Measurements from ENCODE around the gene GALNT18. TPM values are rescaled to one million over a fixed set of nuclear protein-coding genes. Genes with fewer than 3 reads are reported as not detected.

The GALNT18 gene
- total RNA-seq, 2 donors from 2014 or later = 29.4 to 105 TPM

DNA sequence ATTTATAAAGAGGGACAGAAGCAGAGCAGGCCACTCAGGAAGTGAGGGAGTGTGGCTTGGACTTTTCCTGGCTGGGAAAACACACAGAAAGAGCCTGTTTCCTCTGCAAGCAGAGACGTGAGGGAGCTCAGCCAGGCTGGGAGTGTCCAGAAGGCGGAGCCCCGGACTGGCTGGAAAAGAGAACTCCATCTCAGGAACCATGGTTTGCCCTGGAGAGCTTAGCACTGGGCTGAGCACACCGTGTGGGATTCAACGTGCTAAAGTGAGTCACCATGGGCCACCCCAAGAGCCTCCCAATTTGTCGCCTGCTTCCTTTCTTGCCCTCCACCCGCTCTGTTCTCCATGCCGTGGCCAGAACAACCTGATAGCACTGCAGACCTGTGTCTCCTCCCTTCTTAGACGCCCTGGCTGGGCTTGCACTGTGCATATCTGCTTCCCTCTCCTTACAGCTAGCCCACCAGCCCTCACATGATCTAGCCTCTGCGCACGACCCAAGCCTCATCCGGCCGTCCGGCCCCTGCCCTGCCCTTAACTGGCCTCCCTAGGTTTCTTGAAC lies 51.8 kb downstream of the GALNT18 start:
- 63% methylated on average over 14 of the region's 14 CpGs for WGBS
- intact Hi-C loops (cut with DNase I) = no loop called here
- peak; percentile 42 for DNase-seq (ENCODE audit: low spot score)
- TF ChIP-seq POLR2A (IDR thresholded peaks at IDR 0.05) (no peak), POLR2AphosphoS5 (IDR thresholded peaks at IDR 0.05) (no peak), CTCF (IDR thresholded peaks at IDR 0.05) (no peak)
- Histone ChIP-seq H3K36me3 (no peaks in the 10 kb centered on the region), H3K27ac (no peak overlapping the region), H3K4me3 (no peak overlapping the region), H3K9me3 (no peaks in the 10 kb centered on the region), H3K27me3 (replicated peaks; ENCODE audit: insufficient read depth) (no peaks in the 10 kb centered on the region), H3K4me1 (replicated peaks) (no peaks in the 10 kb centered on the region)

DNA sequence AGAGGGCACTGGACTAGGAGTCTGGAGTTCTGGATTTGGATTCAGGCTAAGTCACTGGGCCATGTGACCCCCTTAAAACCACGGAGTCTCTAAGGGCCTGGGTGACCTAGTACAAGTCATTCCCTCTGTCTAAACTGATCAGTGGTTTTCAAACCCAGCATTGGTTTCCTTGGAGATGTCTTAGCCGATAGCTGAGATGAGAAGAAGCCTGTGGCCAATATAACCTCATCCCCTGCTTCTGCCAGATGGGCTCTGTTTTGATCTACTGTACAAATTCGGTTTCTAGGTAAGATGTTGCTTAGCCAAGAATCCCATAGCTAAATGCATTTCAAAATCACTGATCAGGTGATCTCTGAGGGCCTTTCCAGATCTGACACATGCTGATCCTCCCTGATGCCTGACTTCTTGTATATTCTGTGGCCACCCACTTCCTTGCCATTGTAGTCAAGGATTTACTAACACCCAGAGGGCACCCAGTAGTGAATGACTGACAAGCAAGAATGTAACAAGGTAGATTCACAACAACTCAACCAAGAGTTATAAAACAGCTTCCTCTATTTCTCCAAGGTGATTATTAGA lies 53.1 kb downstream of the GALNT18 start:
- 81% methylated on average over 3 of the region's 3 CpGs for WGBS
- Histone ChIP-seq H3K4me3 (no peak overlapping the region), H3K4me1 (replicated peaks) (no peaks in the 10 kb centered on the region), H3K36me3 (no peaks in the 10 kb centered on the region), H3K9me3 (no peaks in the 10 kb centered on the region), H3K27ac (no peak overlapping the region), H3K27me3 (replicated peaks; ENCODE audit: insufficient read depth) (no peaks in the 10 kb centered on the region)
- DNase-seq (ENCODE audit: low spot score) = no peak
- intact Hi-C loops (cut with DNase I) = no loop called here
- TF ChIP-seq CTCF (IDR thresholded peaks at IDR 0.05) (no peak), POLR2AphosphoS5 (IDR thresholded peaks at IDR 0.05) (no peak), POLR2A (IDR thresholded peaks at IDR 0.05) (no peak)

DNA sequence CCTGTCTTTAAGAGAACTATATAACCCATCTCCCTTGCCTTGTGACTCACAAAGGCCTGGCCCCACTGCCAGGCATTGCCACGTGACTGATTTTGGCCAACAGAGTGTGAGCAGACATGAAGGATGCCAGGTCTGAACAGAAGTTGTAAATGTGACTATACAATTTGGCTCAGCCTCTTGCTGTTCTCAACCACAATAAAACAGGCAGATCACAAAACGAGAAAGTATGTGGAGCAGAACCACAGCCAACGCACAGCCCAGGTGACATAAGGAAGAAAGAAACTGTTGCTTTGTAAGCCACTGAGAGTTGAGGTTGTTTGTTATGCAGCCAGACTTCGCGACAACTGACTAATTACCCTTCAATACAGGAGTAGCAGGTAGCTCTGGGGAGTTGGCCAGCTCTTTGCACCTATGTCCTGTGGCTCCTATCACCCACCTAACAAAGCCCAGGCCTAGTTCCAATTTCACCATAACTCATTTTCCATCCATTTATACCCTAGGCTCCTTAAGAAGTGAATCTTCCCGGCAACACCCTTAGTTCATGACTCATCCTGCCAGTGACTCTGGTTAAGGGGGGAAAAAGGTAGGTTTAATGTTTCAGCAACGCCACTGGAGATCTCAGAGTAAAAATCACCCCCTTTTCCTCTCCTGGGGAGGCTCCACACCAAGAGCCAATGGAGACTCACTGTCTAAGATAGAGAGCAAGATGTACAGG lies 53.7 kb downstream of the GALNT18 start:
- Histone ChIP-seq H3K4me3 (no peak overlapping the region), H3K27me3 (replicated peaks; ENCODE audit: insufficient read depth) (no peaks in the 10 kb centered on the region), H3K4me1 (replicated peaks) (no peaks in the 10 kb centered on the region), H3K27ac (no peak overlapping the region), H3K9me3 (no peaks in the 10 kb centered on the region), H3K36me3 (no peaks in the 10 kb centered on the region)
- 48% methylated on average over 7 of the region's 7 CpGs for WGBS
- intact Hi-C loops (cut with DNase I) = no loop called here
- peak; percentile 36 for DNase-seq (ENCODE audit: low spot score)
- peak; percentile 60 for TF ChIP-seq POLR2AphosphoS5 (IDR thresholded peaks at IDR 0.05)
- TF ChIP-seq CTCF (IDR thresholded peaks at IDR 0.05) = no peak
- TF ChIP-seq POLR2A (IDR thresholded peaks at IDR 0.05) = no peak

GRCh38 chr11:11565636-11566035 lies 56.2 kb downstream of the GALNT18 start:
- TF ChIP-seq CTCF (IDR thresholded peaks at IDR 0.05) = no peak
- TF ChIP-seq POLR2AphosphoS5 (IDR thresholded peaks at IDR 0.05) = no peak
- TF ChIP-seq POLR2A (IDR thresholded peaks at IDR 0.05) = no peak

More at GRCh38 chr11:11565636-11566035, 56.2 kb downstream of the GALNT18 start:
- no peak overlapping the region for H3K27ac ChIP-seq
- intact Hi-C loops (cut with DNase I) = no loop called here
- no peaks in the 10 kb centered on the region for H3K9me3 ChIP-seq
- DNase-seq (ENCODE audit: low spot score) = no peak
- no peaks in the 10 kb centered on the region for H3K4me1 ChIP-seq (replicated peaks)
- 91% methylated on average over 2 of the region's 2 CpGs for WGBS
- no peak overlapping the region for H3K4me3 ChIP-seq
- H3K27me3 ChIP-seq (replicated peaks; ENCODE audit: insufficient read depth) = no peaks in the 10 kb centered on the region
- H3K36me3 ChIP-seq = no peaks in the 10 kb centered on the region

All from prostate gland (tissue), 2 donors.